GM12891 (cell line): ENCODE measurements around the gene AHSP.
"Not testable (repeated sequence)": the region's sequence is repeated elsewhere in the genome, so short reads cannot be mapped to it uniquely, and the experiment has no call there.

Source experiments
- POLR2A ChIP-seq: IDR thresholded peaks from 2 replicates; pipeline ENCODE4 v1.6.1; 2011; ENCODE audit warnings: low read depth, low read length, control low read depth
- POLR2AphosphoS5 ChIP-seq: IDR thresholded peaks from 2 replicates; pipeline ENCODE4 v1.6.1; 2011; ENCODE audit warnings: low read depth, low read length, control low read depth

DNA sequence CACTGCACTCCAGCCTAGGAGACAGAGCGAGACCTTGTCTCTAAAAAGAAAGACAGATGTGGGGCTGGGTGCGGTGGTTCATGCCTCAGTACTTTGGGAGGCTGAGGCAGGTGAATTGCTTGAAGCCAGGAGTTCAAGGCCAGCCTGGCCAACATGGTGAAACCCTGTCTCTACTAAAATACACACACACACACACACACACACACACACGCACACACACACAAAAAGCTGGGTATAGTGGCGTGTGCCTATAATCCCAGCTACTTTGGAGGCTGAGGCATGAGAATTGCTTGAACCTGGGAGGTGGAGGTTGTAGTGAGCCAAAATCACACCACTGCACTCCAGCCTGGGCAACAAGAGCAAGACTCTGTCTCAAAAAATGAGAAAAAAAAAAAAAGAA is 43.7 kb upstream of the AHSP start:
- TF ChIP-seq POLR2A, POLR2AphosphoS5: not testable (repeated sequence)
